Heart left ventricle (tissue), 16 donors: ENCODE data around the gene DOCK4. TPM values are rescaled to one million over a fixed set of nuclear protein-coding genes. Genes with fewer than 3 reads are reported as not detected.

Source experiments
- ATAC-seq, 4 donors: fragments of 200-7000 bp; cut with Tn5 transposase; one replicate each; pipeline ENCODE4 v1.9.1; 2020 to 2022; ENCODE audit warnings: moderate library complexity in 4 of 4, mild to moderate bottlenecking in 3 of 4, moderate number of reproducible peaks in 1 of 4
- DNase-seq, 5 donors: peaks; one replicate each; pipeline ENCODE4 v3.0.0-alpha.2; 2020
- H3K27ac ChIP-seq, 12 donors: fragments of 200-600 bp; sonication (generic) in 4 of 12; one replicate each; pipeline versions ENCODE4 v1.5.0 to v1.8.0; 2016 to 2022; ENCODE audit warnings: mild to moderate bottlenecking in 2 of 12
- H3K27me3 ChIP-seq, 9 donors: fragments of 200-600 bp; sonication (generic) in 2 of 9; one replicate each; pipeline versions ENCODE4 v1.5.1 to v1.8.0; 2016 to 2022; ENCODE audit warnings: mild to moderate bottlenecking in 3 of 9
- H3K36me3 ChIP-seq, 9 donors: fragments of 200-600 bp; sonication (generic) in 2 of 9; one replicate each; pipeline versions ENCODE4 v1.5.0 to v1.8.0; 2018 to 2022; ENCODE audit warnings: mild to moderate bottlenecking in 2 of 9
- H3K4me1 ChIP-seq, 12 donors: fragments of 200-600 bp; sonication (generic) in 4 of 12; one replicate each; pipeline versions ENCODE4 v1.5.0 to v1.8.0; 2016 to 2022; ENCODE audit warnings: mild to moderate bottlenecking in 3 of 12
- H3K4me3 ChIP-seq, 12 donors: fragments of 200-600 bp; sonication (generic) in 4 of 12; one replicate each; pipeline versions ENCODE4 v1.5.0 to v1.8.0; 2017 to 2022; ENCODE audit warnings: mild to moderate bottlenecking in 9 of 12, moderate library complexity in 4 of 12
- H3K9me3 ChIP-seq, 12 donors: fragments of 200-600 bp; sonication (generic) in 4 of 12; one replicate each; pipeline versions ENCODE4 v1.5.0 to v1.8.0; 2016 to 2022; ENCODE audit warnings: mild to moderate bottlenecking in 1 of 12
- CTCF ChIP-seq, 12 donors: fragments of 200-600 bp; sonication (generic) in 4 of 12; IDR thresholded peaks; one replicate each; pipeline versions ENCODE4 v1.5.0 to v1.8.0; 2018 to 2022; ENCODE audit warnings: antibody characterized with exemption in 12 of 12, mild to moderate bottlenecking in 5 of 12
- POLR2A ChIP-seq, 2 donors: fragments of 450-650 bp; IDR thresholded peaks; one replicate each; pipeline ENCODE4 v1.6.1; 2017; ENCODE audit warnings: antibody characterized with exemption in 2 of 2, mild to moderate bottlenecking in 2 of 2, moderate library complexity in 2 of 2
- WGBS, 4 donors: extraction: QIAGEN DNeasy Blood & Tissue Kit in 2 of 4; methylation state at CpG; one replicate each; pipeline versions ENCODE4 v1.1.5 to v1.1.7; 2013 to 2018; 5-methylcytosine and 5-hydroxymethylcytosine counted together
- intact Hi-C, 10 donors: fragments of 100-400 bp; cut with DNase I; formaldehyde crosslinking; loops; one replicate each; pipeline versions ENCODE4 v1.11.1 to v1.14.2; 2022
- polyA plus RNA-seq, 2 donors: library from polyadenylated mRNA; stranded (reverse); fragments of 200-250 nt; gene quantifications; one replicate each; pipeline ENCODE4 v1.2.3, GENCODE V29; 2013
- total RNA-seq, 9 donors: library from RNA; depleted of rRNA in 2 of 9; stranded (reverse); fragments of >200 nt in 2 of 9; fragmentation: NEBNext Ultra II Directional in 3 of 9; extraction: Animal tissue kit (Norgen Biotek cat#: 25700) in 3 of 9; gene quantifications; one replicate each; pipeline versions ENCODE4 v1.1.0 to v1.2.4, GENCODE V29; 2016 to 2023
- donor health status: ischemic (EF 13 %, LVEDD 7.1; RV severe dilation, severe dysfunction).
- donor health status: healthy with polysubstance abuse.
- donor health status: DM: no; HTN: yes; CAD: no.
- donor health status: DM: no; HTN: no; CAD: no.
- donor health status: ischemic (EF 25% LVEDD 6.9; RV normal size, moderate dysfunction).
- donor health status: ischemic (EF 25% LVEDD 5.7; RV mildly dilated, moderate dysfunction).
- donor health status: healthy.
- donor health status: DM: yes; HTN: yes; CAD: no.
- donor health status: ischemic (EF 35%, LVEDD 5.7; RV mildly dilated, moderate dysfunction).
- donor health status: nonischemic (EF 11% LVEDD 7.7; RV severe dilation, severe dysfunction).
- donor health status: DM: yes; HTN: yes; CAD: no.
- donor health status: PGD.
- donor health status: ischemic (EF 29% LVEDD 5.4; RV normal size, mild dysfunction).
- donor health status: nonischemic (EF 23%, LVEDD 6.1; RV moderate dilation, normal function).

The DOCK4 gene
- total and polyA plus RNA-seq, 11 donors, result 5.1 to 40.8 (median 13.1) TPM

DNA sequence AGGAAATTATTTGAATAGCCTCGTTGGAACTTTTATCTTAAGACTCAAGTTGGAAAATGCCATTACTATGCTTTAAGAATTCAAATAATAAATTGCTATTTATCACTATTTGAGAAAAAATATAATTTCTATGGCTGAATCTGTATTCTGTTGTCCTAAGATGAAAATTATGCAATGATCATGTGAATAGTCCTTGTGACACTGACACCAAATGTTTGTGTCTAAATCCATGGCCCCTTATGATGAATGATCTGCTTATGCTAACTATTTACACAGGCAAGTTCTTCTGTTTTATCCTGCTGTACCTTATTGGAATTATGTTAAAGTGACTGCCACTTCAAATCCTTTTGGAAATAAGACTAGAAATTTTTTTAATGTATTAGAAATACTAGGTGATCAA lies 208.7 kb downstream of the DOCK4 start:
- no peak for ATAC-seq

DNA sequence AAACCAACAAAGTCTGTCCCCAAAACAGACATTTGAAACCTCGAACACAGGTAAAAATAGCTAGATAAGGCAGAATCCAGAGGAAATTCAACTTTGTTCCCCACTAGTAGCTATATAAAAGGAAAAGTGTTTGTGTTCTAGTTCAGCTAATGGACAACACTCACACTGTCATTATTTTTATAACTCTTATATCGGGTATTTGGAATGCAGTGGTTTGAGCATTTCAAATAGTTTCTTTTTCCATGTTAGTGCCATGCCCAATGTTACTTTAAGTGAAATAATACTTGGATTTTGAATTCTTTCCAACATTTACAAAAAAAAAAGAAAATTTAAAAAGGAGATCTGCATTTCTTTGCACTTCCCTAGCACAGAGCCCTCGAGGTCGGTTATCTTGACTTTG lies 213.6 kb downstream of the DOCK4 start:
- no peak for ATAC-seq
- TF ChIP-seq CTCF (IDR thresholded peaks at IDR 0.05), result no peak
- no peak for TF ChIP-seq POLR2A (IDR thresholded peaks at IDR 0.05)
- H3K4me1 ChIP-seq, result peaks cover 0 to 10% (median 3%) of the 10 kb centered on the region in 12 donors
- peaks cover 0 to 15% (median 7%) of the 10 kb centered on the region in 9 donors for H3K36me3 ChIP-seq
- H3K27me3 ChIP-seq, result no peaks in the 10 kb centered on the region
- no peaks in the 10 kb centered on the region for H3K9me3 ChIP-seq
- H3K4me3 ChIP-seq, result no peak overlapping the region
- 76 to 90% (median 83%) methylated on average over 4 of the region's 4 CpGs for WGBS, 4 donors
- no peak for DNase-seq
- H3K27ac ChIP-seq, result peak overlapping the region in 1 of 12 donors; percentile 9
- intact Hi-C loops, result loop anchor here in 1 of 10 donors (10.0 kb wide), 1 partner anchor 212 kb away; the partner anchor contains the start of genes DOCK4 and ZNF277

More for the DNA sequence above, 208.7 kb downstream of the DOCK4 start:
- Histone ChIP-seq H3K36me3 (peaks cover 0 to 15% (median 4%) of the 10 kb centered on the region in 9 donors), H3K27me3 (no peaks in the 10 kb centered on the region), H3K4me1 (peaks cover 0 to 5% (median 0%) of the 10 kb centered on the region in 12 donors), H3K9me3 (no peaks in the 10 kb centered on the region), H3K4me3 (no peak overlapping the region), H3K27ac (no peak overlapping the region)
- DNase-seq, result no peak
- 88 to 98% (median 92%) methylated on average over 1 of the region's 1 CpG for WGBS, 4 donors
- intact Hi-C loops, result loop anchor here in 1 of 10 donors (10.0 kb wide), 1 partner anchor 207 kb away; the partner anchor contains the start of genes DOCK4 and ZNF277
- TF ChIP-seq POLR2A (IDR thresholded peaks at IDR 0.05) (no peak), CTCF (IDR thresholded peaks at IDR 0.05) (no peak)

- H3K27ac ChIP-seq, result no peak overlapping the region
- WGBS, 4 donors, result 85 to 96% (median 94%) methylated on average over 3 of the region's 3 CpGs
- peaks cover 0 to 15% (median 7%) of the 10 kb centered on the region in 9 donors for H3K36me3 ChIP-seq
- DNase-seq, result no peak
- no peaks in the 10 kb centered on the region for H3K9me3 ChIP-seq
- H3K4me1 ChIP-seq, result peaks cover 0 to 29% (median 11%) of the 10 kb centered on the region in 12 donors
- H3K27me3 ChIP-seq, result no peaks in the 10 kb centered on the region
- TF ChIP-seq CTCF (IDR thresholded peaks at IDR 0.05) (no peak), POLR2A (IDR thresholded peaks at IDR 0.05) (no peak)
- intact Hi-C loops, result loop anchor here in 1 of 10 donors (10.0 kb wide), 1 partner anchor 214 kb away; the partner anchor contains the start of genes DOCK4 and ZNF277
- no peak for ATAC-seq
- H3K4me3 ChIP-seq, result no peak overlapping the region
Observed at GRCh38 chr7:111990643-111991042, 215.6 kb downstream of the DOCK4 start.

- peaks cover 0 to 29% (median 11%) of the 10 kb centered on the region in 12 donors for H3K4me1 ChIP-seq
- no peak overlapping the region for H3K4me3 ChIP-seq
- 57 to 68% (median 58%) methylated on average over 1 of the region's 1 CpG for WGBS, 4 donors
- H3K36me3 ChIP-seq, result peaks cover 0 to 17% (median 12%) of the 10 kb centered on the region in 9 donors
- TF ChIP-seq POLR2A (IDR thresholded peaks at IDR 0.05), result no peak
- no peak for TF ChIP-seq CTCF (IDR thresholded peaks at IDR 0.05)
- DNase-seq (no peak), ATAC-seq (peak in 1 of 4 donors; percentile 12)
- no peaks in the 10 kb centered on the region for H3K9me3 ChIP-seq
- intact Hi-C loops, result no loop called here
- peak overlapping the region in 11 of 12 donors; percentile 7 to 87 (median 53) for H3K27ac ChIP-seq
- H3K27me3 ChIP-seq, result no peaks in the 10 kb centered on the region
Observed at GRCh38 chr7:111987886-111988285, 218.3 kb downstream of the DOCK4 start.
